RKO (cell line): Measurements from ENCODE around the gene CCDC88C.

Source experiments
- DNase-seq: peaks from one replicate; pipeline ENCODE4 v3.0.0-alpha.2; 2016; ENCODE audit warnings: low spot score

The CCDC88C gene

GRCh38 chr14:91367173-91368171 is 50.1 kb downstream of the CCDC88C start:
- no peak for DNase-seq

- no peak for DNase-seq
These were observed 50.9 kb downstream of the CCDC88C start for GRCh38 chr14:91366749-91367148.

- DNase-seq: no peak
These were observed 52.1 kb downstream of the CCDC88C start for GRCh38 chr14:91365552-91365951.

- no peak for DNase-seq
These were observed 52.9 kb downstream of the CCDC88C start for GRCh38 chr14:91364524-91365270.

- DNase-seq: no peak
These were observed 53.7 kb downstream of the CCDC88C start for GRCh38 chr14:91363776-91364523.

- DNase-seq: no peak
These were observed 56.3 kb downstream of the CCDC88C start for GRCh38 chr14:91361233-91361811.

- DNase-seq: no peak
These were observed 57.0 kb downstream of the CCDC88C start for GRCh38 chr14:91360490-91361232.

GRCh38 chr14:91358654-91359220 is 58.9 kb downstream of the CCDC88C start:
- DNase-seq: no peak

- DNase-seq: no peak
These were observed 59.6 kb downstream of the CCDC88C start for GRCh38 chr14:91358025-91358319.

GRCh38 chr14:91357272-91358024 is 60.2 kb downstream of the CCDC88C start:
- no peak for DNase-seq

GRCh38 chr14:91356181-91356763 is 61.3 kb downstream of the CCDC88C start:
- DNase-seq: no peak

- DNase-seq: no peak
These were observed 62.5 kb downstream of the CCDC88C start for GRCh38 chr14:91354979-91355685.

GRCh38 chr14:91354221-91354916 is 63.3 kb downstream of the CCDC88C start:
- DNase-seq: no peak

GRCh38 chr14:91352728-91353692 is 64.6 kb downstream of the CCDC88C start:
- DNase-seq: no peak

- no peak for DNase-seq
These were observed 65.6 kb downstream of the CCDC88C start for GRCh38 chr14:91352053-91352452.

GRCh38 chr14:91351512-91351862 is 66.1 kb downstream of the CCDC88C start:
- no peak for DNase-seq

- no peak for DNase-seq
These were observed 66.7 kb downstream of the CCDC88C start for GRCh38 chr14:91350813-91351511.
